ENCODE measurements around the gene STAG1.

GRCh38 chr3:136532766-136533165, 219.4 kb downstream of the STAG1 start:
- no peak for TF ChIP-seq ZNF205 (CRISPR knock-in tag; IDR thresholded peaks at IDR 0.05)
- TF ChIP-seq CTCF (CRISPR knock-in tag; IDR thresholded peaks at IDR 0.05) = no peak
- TF ChIP-seq REXO4 (CRISPR knock-in tag; IDR thresholded peaks at IDR 0.05; ENCODE audit: borderline replicate concordance) = no peak
- TF ChIP-seq POLR2AphosphoS5 (IDR thresholded peaks at IDR 0.05; ENCODE audit: low read depth, low read length) = no peak
- TF ChIP-seq NR2F6 (IDR thresholded peaks at IDR 0.05) = no peak
- no peak for TF ChIP-seq NR2F6 (CRISPR knock-in tag; IDR thresholded peaks at IDR 0.05)
- no peak for TF ChIP-seq CEBPB (IDR thresholded peaks at IDR 0.05; ENCODE audit: borderline replicate concordance, low read depth, low read length)
- TF ChIP-seq PRDM10 (CRISPR knock-in tag; IDR thresholded peaks at IDR 0.05; ENCODE audit: low read depth) = no peak
- TF ChIP-seq ZNF260 (CRISPR knock-in tag; IDR thresholded peaks at IDR 0.05; ENCODE audit: borderline replicate concordance, low read depth) = no peak
- no peak for TF ChIP-seq EED (CRISPR knock-in tag; IDR thresholded peaks at IDR 0.05)
- TF ChIP-seq EZH2 (conservative IDR thresholded peaks at IDR 0.05; ENCODE audit: low read depth, low read length) = no peak
- TF ChIP-seq NPAS2 (CRISPR knock-in tag; IDR thresholded peaks at IDR 0.05; ENCODE audit: borderline replicate concordance) = no peak
- no peak for TF ChIP-seq CHD2 (IDR thresholded peaks at IDR 0.05; ENCODE audit: low read depth, low read length)
- TF ChIP-seq ZBTB33 (CRISPR knock-in tag; IDR thresholded peaks at IDR 0.05) = no peak
- TF ChIP-seq YEATS4 (CRISPR knock-in tag; IDR thresholded peaks at IDR 0.05; ENCODE audit: borderline replicate concordance) = no peak

All from HepG2 (cell line).